Measurements from ENCODE around the gene MAP7D1.

MAP7D1 gene

GRCh38 chr1:36155408-36156328 lies at the start of gene MAP7D1:
TSS of gene MAP7D1 (plus strand) at chr1:36156160. CDS start at chr1:36156418, 258 bp downstream.
- no peak for DNase-seq

- no peak for DNase-seq
Observed at GRCh38 chr1:36106269-36106668, 49.7 kb upstream of the MAP7D1 start.

DNA sequence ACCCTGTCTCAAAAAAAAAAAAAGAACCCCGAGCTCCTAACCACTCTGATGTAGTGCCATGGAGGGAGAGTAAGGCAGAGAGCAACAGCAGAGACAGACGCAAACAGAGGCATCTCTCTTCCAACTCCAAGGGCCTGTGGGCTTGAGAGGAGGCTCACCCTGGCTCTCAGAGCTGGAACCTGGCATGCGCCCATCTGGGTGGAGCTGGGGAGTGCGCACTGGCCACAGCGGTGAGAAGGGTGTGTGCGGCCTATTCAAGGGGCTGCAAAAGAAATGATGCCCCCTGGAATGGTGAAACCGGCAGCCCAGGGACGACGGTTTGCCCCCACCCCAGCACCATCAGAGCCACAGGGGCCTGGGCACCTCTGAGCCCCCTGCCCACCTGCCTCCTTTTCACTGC lies 48.6 kb upstream of the MAP7D1 start:
- DNase-seq, result no peak

DNA sequence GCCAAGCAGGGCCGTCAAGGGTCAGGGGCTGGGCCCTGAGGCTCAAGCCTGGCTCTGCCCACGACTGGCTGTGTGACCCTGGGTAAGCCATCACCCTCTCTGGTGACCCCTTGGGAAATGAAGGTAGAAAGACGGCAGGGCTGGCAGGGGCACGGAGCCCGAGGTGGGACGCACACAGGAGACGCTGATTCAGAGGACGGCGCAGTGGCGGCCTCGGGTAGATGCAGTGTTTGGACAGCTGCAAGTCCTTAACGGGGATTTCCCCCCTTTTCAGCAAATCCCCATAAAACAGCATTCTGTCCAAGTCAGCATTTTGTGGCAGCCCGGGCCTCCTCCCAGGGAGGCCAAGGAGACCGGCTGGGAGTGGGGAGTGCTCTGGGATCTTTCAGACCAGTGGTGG lies 47.6 kb upstream of the MAP7D1 start:
- no peak for DNase-seq

GRCh38 chr1:36109041-36109679 lies 46.8 kb upstream of the MAP7D1 start:
- no peak for DNase-seq

- no peak for DNase-seq
Observed at GRCh38 chr1:36111151-36111550, 44.8 kb upstream of the MAP7D1 start.

GRCh38 chr1:36112823-36113222 lies 43.1 kb upstream of the MAP7D1 start:
- DNase-seq, result no peak

DNA sequence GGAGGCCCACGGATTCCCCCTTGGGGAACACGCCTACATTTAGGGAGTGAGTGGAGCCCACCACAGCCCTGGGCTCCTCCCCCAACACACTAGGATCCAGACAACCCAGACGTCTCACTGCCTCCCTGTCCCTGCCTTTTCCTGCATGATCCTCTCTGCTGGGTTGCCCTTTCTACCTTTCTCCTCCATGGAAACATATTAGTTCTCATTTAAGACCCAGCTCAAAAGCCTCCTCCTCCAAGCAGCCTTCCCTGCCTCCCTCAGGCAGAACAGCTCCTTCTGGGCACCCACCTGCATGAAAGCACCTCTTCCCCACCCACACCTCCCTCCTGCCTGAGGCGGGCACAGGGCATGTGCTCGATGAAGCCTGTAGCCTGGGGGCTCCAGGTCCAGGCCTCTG lies 41.6 kb upstream of the MAP7D1 start:
- DNase-seq, result no peak

- DNase-seq, result no peak
Observed at GRCh38 chr1:36115200-36115669, 40.7 kb upstream of the MAP7D1 start.

DNA sequence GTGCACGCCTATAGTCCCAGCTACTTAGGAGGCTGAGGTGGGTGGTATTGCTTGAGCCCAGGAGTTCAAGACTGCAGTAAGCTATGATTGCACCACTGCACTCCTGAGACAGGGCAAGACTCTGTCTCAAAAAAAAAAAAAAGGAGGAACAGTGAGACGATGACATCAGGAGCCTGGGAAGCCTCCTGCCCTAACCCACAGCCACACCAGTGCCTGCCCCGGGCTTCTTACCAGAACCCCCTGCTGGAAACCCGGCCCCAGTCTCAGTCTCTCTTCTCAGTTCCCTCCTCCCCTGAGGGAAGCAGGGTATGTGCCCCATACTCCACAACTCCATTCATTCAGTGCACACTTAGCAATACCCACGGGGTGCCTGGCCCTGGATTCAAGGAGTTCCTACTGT lies 40.0 kb upstream of the MAP7D1 start:
- no peak for DNase-seq

- no peak for DNase-seq
Observed at GRCh38 chr1:36116901-36117300, 39.1 kb upstream of the MAP7D1 start.

GRCh38 chr1:36118447-36119204 lies 37.3 kb upstream of the MAP7D1 start:
- DNase-seq, result no peak

DNA sequence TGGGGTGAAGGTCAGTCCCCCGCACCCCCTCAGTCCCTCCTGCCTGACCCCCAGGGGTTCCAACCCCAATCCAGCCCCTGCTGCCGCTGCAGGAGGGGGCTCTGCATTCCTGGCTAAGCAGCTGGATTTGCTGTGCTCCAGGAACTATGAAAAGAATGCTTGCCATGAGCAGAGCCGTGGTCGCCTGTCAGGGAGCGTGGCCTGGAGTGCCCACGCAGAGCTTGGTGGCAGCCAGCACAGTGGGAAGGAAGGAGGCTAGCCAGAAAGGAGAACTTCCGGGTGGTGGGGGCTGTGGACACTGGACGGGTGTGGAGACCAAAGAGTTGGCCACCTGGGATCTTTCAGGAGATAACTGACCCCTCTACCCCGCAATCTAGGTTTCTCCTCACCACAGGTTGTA lies 36.5 kb upstream of the MAP7D1 start:
- no peak for DNase-seq

DNA sequence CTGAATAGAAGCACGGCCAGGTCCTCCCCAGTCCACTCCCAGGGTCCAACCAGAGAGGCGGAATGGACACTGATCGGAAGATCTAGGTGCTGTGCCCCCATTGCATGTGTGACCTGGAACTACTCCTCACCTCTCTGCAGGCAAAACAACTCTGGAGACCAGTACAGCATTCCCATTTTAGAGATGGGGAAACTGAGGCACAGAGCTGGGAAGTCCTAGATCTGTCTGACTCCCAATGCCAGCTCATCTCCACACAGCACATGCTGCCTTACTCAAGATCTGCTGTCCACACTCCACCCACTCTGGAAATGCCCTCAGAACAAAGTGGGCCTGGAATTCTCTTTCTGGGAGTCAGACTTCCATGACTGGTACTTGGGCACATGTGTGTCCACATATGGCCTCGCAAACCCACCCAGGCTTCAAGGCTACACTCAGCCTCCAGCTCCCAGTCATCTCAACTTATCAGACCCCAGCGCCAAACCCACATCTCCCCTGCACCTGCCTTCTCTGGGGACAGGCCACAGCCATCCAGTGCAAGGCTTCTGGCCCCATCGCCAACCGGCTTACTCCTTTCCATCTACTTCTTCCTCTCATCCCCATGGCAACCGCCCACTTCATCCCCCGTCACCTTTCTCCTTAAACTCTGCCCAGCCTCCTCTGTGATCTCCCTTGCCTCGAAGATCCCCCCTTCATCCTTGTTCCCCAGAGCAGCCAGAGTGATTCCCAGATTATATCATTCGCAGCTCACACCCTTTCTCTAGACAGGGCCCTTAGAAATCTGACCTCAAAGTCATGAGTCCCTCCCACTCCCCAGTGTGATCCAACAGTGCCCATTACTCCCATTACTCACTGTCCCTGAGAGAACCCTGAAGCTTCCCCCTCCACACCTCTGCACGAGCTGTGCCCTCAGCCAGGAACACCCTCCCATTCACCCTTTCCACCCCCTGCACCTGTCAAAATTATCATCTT lies 33.6 kb upstream of the MAP7D1 start:
- no peak for DNase-seq

DNA sequence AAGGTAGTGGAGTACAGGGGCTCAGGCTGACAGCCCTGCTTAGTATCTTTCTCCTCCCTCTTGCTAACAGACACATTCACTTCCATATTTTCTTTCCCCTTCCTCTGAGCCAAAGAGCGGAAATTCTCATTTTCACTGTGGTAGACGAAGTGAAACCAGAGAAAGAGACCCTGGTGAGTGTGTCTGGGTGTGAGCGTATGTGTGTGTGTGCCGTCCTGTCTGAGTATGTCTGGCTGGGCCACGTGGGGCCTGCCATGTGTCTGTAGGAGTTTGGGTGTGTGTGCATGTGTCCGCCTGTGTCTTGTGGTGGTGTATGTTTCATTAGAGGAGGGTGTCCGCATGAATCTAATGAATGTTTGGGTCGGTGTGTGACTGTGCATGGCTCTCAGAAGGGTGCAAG lies 32.6 kb upstream of the MAP7D1 start:
- peak; percentile 33 for DNase-seq

DNA sequence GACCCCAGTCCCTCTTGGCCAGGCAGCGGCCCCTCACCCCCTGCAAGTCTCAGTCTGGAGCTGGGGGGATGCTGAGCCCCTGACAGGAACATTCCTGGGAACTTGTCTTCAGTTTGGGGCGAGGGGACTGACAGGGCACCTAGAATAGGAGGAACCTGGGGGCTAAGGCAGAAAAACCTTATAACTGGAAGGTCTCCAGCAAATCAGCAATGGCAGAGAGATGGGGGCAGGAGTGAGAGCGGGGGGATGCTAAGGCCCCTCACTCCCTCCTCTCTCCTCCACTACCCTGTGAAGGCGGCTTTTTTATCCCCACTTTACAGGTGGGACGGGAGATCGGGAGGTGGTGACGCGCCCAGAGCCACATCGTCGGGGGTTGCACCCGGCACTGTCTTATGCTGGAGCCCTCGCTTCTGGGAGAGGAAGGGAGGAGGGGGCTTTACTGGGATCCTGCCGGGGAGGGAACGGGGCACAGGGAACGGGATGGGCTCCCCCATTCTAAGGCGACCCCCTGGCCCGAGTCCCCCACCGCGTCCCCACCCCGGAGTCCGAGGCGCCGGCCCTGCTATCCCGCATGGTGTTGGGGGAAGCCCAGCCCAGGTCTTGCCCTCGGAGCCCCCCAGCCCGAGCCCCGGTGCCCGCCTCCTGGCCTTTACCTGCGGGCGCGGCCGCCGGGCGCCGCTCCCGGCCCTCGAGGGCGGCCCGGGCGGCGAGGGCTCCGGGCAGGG lies 31.4 kb upstream of the MAP7D1 start:
- DNase-seq, result no peak

DNA sequence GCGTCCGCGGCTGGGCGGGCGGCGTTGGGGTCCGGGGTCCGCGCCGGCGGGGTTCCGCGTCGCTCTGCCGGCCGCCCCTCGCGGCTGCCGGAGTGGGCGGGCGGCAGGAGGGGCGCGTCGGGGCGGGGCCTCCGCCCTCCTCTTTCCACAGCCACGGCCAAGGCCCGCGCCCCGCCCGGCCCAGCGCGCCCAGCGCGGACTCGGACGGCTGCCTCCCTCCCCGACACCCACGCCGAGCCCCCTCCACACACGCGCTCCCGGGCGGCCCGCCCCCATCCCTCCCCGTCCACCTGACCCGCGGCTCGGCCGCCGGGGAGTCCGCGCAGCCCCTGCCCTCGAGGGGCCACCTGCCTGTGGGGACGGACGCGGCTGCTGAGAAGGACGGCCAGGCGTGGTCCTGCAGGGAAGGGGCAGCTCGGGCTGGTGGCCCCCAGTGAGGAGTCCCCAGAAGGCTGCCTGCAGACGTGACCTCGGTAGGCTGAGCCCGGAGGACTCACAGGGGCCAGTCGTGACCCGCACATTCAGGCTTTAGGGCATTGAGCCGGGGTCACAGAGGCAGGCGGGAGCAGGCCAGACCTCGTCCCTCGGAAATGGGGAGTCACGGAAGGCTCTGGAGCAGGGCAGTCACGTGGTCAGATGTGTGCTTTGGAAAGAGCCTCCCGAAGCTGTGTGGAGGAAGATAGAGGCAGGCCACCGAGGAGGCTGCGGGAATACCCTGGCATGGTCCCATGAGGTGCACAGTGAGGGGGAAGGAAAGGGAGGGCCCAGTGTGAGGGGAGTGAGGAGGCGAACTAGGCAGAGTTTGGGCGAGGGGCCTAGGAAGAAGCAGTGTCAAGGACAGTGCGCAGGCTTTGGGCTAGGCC lies 30.6 kb upstream of the MAP7D1 start, which contains the start of gene COL8A2:
TSS of gene COL8A2 (minus strand) at position 94 of the 863 bp plus-strand sequence. CDS start 24,980 bp downstream, outside the sequence.
- no peak for DNase-seq

GRCh38 chr1:36126005-36126716 lies 29.8 kb upstream of the MAP7D1 start:
- no peak for DNase-seq

DNA sequence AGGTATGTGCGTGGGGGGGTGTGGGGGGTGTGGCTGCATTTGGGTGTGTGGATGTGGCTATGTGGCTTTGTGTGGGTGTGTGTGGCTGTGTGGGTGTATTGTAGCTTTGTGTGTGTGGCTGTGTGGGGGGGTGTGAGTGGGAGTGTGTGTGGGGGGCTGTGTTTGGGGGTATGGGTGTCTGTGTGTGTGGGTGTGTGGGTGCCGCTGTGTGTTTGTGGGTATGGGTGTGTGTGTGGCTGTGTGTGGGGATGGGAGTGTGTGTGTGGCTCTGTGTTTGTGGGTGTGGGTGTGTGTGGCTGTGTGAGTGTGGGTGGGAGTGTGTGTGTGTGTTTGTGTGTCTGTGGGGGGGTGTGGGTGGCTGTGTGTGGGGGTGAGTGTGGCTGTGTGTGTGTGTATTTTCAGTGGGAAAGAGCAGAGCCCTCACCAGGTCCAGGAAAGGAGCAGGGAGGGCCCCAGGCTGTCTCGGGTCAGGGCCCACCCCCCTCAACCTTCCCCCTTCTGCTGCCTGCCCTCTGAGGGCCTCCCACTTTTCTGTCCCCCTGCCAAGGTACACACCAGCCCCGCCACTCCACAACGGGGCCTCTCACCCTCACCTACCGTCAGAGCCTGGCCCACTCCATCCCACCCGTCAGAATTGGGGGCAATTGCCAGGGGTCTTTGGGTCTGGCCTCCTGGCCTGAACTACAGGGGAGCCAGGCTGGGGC lies 29.0 kb upstream of the MAP7D1 start:
- DNase-seq, result no peak

Measured in SIG-M5 (cell line).